SK-N-SH treated with all-trans-retinoic acid at 6 μM for 48 hours (cell line): ENCODE results near the gene LCP1.
A peak's percentile ranks its signal among the peaks of the same experiment; 100 is the strongest.

Experiments
- ATAC-seq: fragments of 200-7000 bp; cut with Tn5 transposase; 3 replicates; pipeline ENCODE4 v1.9.1; 2020; ENCODE audit warnings: mild to moderate bottlenecking, moderate library complexity
- ARNTL ChIP-seq: fragments of 450-650 bp; formaldehyde crosslinking; IDR thresholded peaks from 2 replicates; pipeline ENCODE4 v1.5.0; 2020; ENCODE audit warnings: low read depth, mild to moderate bottlenecking, moderate library complexity, borderline replicate concordance
- BACH2 ChIP-seq: fragments of 250-450 bp; sonication (Bioruptor Pico); IDR thresholded peaks from 2 replicates; pipeline ENCODE4 v1.9.0; 2021; ENCODE audit warnings: mild to moderate bottlenecking, borderline replicate concordance
- CSDC2 ChIP-seq: fragments of 250-450 bp; sonication (Bioruptor Pico); IDR thresholded peaks from 2 replicates; pipeline ENCODE4 v1.5.0; 2020; ENCODE audit warnings: mild to moderate bottlenecking, moderate library complexity
- CSRNP3 ChIP-seq: fragments of 250-450 bp; sonication (Bioruptor Pico); IDR thresholded peaks from 2 replicates; pipeline ENCODE4 v1.5.1; 2021; ENCODE audit warnings: mild to moderate bottlenecking, moderate library complexity
- ESRRG ChIP-seq: fragments of 250-450 bp; sonication (Bioruptor Pico); IDR thresholded peaks from 2 replicates; pipeline ENCODE4 v1.6.1; 2021; ENCODE audit warnings: mild to moderate bottlenecking
- GLIS3 ChIP-seq: fragments of 250-450 bp; sonication (Bioruptor Pico); IDR thresholded peaks from 2 replicates; pipeline ENCODE4 v1.5.0; 2020; ENCODE audit warnings: mild to moderate bottlenecking, moderate library complexity
- ISL1 ChIP-seq: fragments of 250-450 bp; sonication (Bioruptor Pico); IDR thresholded peaks from 2 replicates; pipeline ENCODE4 v2.1.2; 2022; ENCODE audit warnings: mild to moderate bottlenecking, moderate library complexity
- OSR1 ChIP-seq: fragments of 250-450 bp; sonication (Bioruptor Pico); IDR thresholded peaks from 2 replicates; pipeline ENCODE4 v1.8.0; 2022; ENCODE audit warnings: moderate library complexity, mild to moderate bottlenecking, inconsistent platforms
- PATZ1 ChIP-seq: fragments of 250-450 bp; sonication (Bioruptor Pico); IDR thresholded peaks from 2 replicates; pipeline ENCODE4 v1.8.0; 2020; ENCODE audit warnings: mild to moderate bottlenecking, moderate library complexity, borderline replicate concordance
- POU6F1 ChIP-seq: fragments of 250-450 bp; sonication (Bioruptor Pico); IDR thresholded peaks from 2 replicates; pipeline ENCODE4 v1.8.0; 2021; ENCODE audit warnings: low read depth, mild to moderate bottlenecking, moderate library complexity, borderline replicate concordance
- PPARA ChIP-seq: fragments of 250-450 bp; sonication (Bioruptor Pico); IDR thresholded peaks from 2 replicates; pipeline ENCODE4 v1.5.0; 2020; ENCODE audit warnings: mild to moderate bottlenecking, borderline replicate concordance
- RARB ChIP-seq: fragments of 250-450 bp; sonication (Bioruptor Pico); IDR thresholded peaks from 2 replicates; pipeline ENCODE4 v1.8.0; 2021; ENCODE audit warnings: mild to moderate bottlenecking, moderate library complexity
- TCF4 ChIP-seq: fragments of 250-450 bp; sonication (Bioruptor Pico); IDR thresholded peaks from 2 replicates; pipeline ENCODE4 v1.8.0; 2021; ENCODE audit warnings: mild to moderate bottlenecking, moderate library complexity, borderline replicate concordance
- TOX ChIP-seq: fragments of 250-450 bp; sonication (Bioruptor Pico); IDR thresholded peaks from 2 replicates; pipeline ENCODE4 v1.8.0; 2021; ENCODE audit warnings: mild to moderate bottlenecking, moderate library complexity, borderline replicate concordance
- ZFP3 ChIP-seq: fragments of 250-450 bp; sonication (Bioruptor Pico); IDR thresholded peaks from 2 replicates; pipeline ENCODE4 v1.5.0; 2020; ENCODE audit warnings: mild to moderate bottlenecking, moderate library complexity
- ZFP30 ChIP-seq: fragments of 450-650 bp; formaldehyde crosslinking; IDR thresholded peaks from 2 replicates; pipeline ENCODE4 v1.5.0; 2022; ENCODE audit warnings: mild to moderate bottlenecking, moderate library complexity
- ZNF565 ChIP-seq: fragments of 450-650 bp; formaldehyde crosslinking; conservative IDR thresholded peaks from 2 replicates; pipeline ENCODE4 v1.5.0; 2020; ENCODE audit warnings: low read depth, mild to moderate bottlenecking, moderate library complexity
- ZNF70 ChIP-seq: fragments of 450-650 bp; formaldehyde crosslinking; IDR thresholded peaks from 2 replicates; pipeline ENCODE4 v1.5.0; 2020; ENCODE audit warnings: mild to moderate bottlenecking, moderate library complexity
- ZNF8 ChIP-seq: fragments of 450-650 bp; formaldehyde crosslinking; IDR thresholded peaks from 2 replicates; pipeline ENCODE4 v1.5.0; 2020; ENCODE audit warnings: mild to moderate bottlenecking, moderate library complexity
- TF ChIP-seq, protein P1 (sequence below): fragments of 250-450 bp; sonication (Bioruptor Pico); IDR thresholded peaks from 2 replicates; pipeline ENCODE4 v1.5.1; 2020; ENCODE audit warnings: low read depth, mild to moderate bottlenecking, moderate library complexity
- TF ChIP-seq, protein P2 (sequence below): fragments of 250-450 bp; sonication (Bioruptor Pico); IDR thresholded peaks from 2 replicates; pipeline ENCODE4 v1.5.0; 2020; ENCODE audit warnings: mild to moderate bottlenecking, moderate library complexity

LCP1 gene

GRCh38 chr13:46145950-46146349 is 36.0 kb downstream of the LCP1 start:
- TF ChIP-seq TOX (CRISPR knock-in tag) (no peak), POU6F1 (CRISPR knock-in tag) (no peak), PPARA (CRISPR knock-in tag) (no peak), ZNF565 (CRISPR knock-in tag) (no peak), PATZ1 (CRISPR knock-in tag) (no peak), GLIS3 (CRISPR knock-in tag) (no peak), OSR1 (no peak), TCF4 (CRISPR knock-in tag) (no peak), RARB (CRISPR knock-in tag) (no peak), ARNTL (CRISPR knock-in tag) (no peak), ZNF8 (no peak), ZFP30 (no peak), BACH2 (CRISPR knock-in tag) (no peak), ESRRG (CRISPR knock-in tag) (no peak), ZFP3 (no peak)
- TF ChIP-seq, protein P1, sequence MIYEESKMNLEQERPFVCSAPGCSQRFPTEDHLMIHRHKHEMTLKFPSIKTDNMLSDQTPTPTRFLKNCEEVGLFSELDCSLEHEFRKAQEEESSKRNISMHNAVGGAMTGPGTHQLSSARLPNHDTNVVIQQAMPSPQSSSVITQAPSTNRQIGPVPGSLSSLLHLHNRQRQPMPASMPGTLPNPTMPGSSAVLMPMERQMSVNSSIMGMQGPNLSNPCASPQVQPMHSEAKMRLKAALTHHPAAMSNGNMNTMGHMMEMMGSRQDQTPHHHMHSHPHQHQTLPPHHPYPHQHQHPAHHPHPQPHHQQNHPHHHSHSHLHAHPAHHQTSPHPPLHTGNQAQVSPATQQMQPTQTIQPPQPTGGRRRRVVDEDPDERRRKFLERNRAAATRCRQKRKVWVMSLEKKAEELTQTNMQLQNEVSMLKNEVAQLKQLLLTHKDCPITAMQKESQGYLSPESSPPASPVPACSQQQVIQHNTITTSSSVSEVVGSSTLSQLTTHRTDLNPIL, result no peak
- TF ChIP-seq, protein P2, sequence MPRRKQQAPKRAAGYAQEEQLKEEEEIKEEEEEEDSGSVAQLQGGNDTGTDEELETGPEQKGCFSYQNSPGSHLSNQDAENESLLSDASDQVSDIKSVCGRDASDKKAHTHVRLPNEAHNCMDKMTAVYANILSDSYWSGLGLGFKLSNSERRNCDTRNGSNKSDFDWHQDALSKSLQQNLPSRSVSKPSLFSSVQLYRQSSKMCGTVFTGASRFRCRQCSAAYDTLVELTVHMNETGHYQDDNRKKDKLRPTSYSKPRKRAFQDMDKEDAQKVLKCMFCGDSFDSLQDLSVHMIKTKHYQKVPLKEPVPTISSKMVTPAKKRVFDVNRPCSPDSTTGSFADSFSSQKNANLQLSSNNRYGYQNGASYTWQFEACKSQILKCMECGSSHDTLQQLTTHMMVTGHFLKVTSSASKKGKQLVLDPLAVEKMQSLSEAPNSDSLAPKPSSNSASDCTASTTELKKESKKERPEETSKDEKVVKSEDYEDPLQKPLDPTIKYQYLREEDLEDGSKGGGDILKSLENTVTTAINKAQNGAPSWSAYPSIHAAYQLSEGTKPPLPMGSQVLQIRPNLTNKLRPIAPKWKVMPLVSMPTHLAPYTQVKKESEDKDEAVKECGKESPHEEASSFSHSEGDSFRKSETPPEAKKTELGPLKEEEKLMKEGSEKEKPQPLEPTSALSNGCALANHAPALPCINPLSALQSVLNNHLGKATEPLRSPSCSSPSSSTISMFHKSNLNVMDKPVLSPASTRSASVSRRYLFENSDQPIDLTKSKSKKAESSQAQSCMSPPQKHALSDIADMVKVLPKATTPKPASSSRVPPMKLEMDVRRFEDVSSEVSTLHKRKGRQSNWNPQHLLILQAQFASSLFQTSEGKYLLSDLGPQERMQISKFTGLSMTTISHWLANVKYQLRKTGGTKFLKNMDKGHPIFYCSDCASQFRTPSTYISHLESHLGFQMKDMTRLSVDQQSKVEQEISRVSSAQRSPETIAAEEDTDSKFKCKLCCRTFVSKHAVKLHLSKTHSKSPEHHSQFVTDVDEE (CRISPR knock-in tag), result no peak
- ATAC-seq, result no peak

GRCh38 chr13:46145135-46145534 is 36.8 kb downstream of the LCP1 start:
- TF ChIP-seq OSR1 (no peak), CSRNP3 (CRISPR knock-in tag) (no peak), ZFP3 (no peak), ZNF70 (CRISPR knock-in tag) (no peak), PATZ1 (CRISPR knock-in tag) (no peak), ISL1 (CRISPR knock-in tag) (0 out of 2 replicates have a peak, but pooled peaks have one; percentile 11), GLIS3 (CRISPR knock-in tag) (no peak), ESRRG (CRISPR knock-in tag) (no peak), CSDC2 (CRISPR knock-in tag) (no peak)
- no peak for ATAC-seq
